Activated CD8-positive, alpha-beta T cell treated with anti-CD3 and anti-CD28 coated beads, Interleukin-2, amount 10 ng/mL, durations not matched to agents 7 days and 5 days (primary cell): ENCODE data around the gene DERL3. TPM values are rescaled to one million over a fixed set of nuclear protein-coding genes. Genes with fewer than 3 reads are reported as not detected.

Experiments used
- ATAC-seq: fragments of 150-1000 bp; cut with Tn5 transposase; one replicate; pipeline ENCODE4 v1.10.0; 2021; ENCODE audit warnings: moderate library complexity
- CTCF ChIA-PET: fragments of 350-600 bp; sonication (Branson Sonifier 250); formaldehyde crosslinking; loops from one replicate; lab custom pipeline; 2021; ENCODE audit warnings: antibody characterized with exemption; lab: Charles Lee
- POLR2A ChIA-PET: fragments of 350-600 bp; sonication (Branson Sonifier 250); formaldehyde crosslinking; loops from one replicate; lab custom pipeline; 2021; ENCODE audit warnings: antibody characterized with exemption; lab: Charles Lee
- DNase-seq: peaks from one replicate; pipeline ENCODE4 v3.0.0-alpha.2; 2020
- H3K27ac Mint-ChIP-seq: one replicate; pipeline ENCODE4 v1.8.0; 2021; ENCODE audit warnings: mild to moderate bottlenecking, mixed read lengths
- H3K27me3 Mint-ChIP-seq: one replicate; pipeline ENCODE4 v1.8.0; 2021; ENCODE audit warnings: low read depth, mixed read lengths
- H3K36me3 Mint-ChIP-seq: one replicate; pipeline ENCODE4 v1.8.0; 2021; ENCODE audit warnings: low read depth, mixed read lengths
- H3K4me1 Mint-ChIP-seq: one replicate; pipeline ENCODE4 v1.8.0; 2021; ENCODE audit warnings: low read depth, mixed read lengths
- H3K4me3 Mint-ChIP-seq: one replicate; pipeline ENCODE4 v1.8.0; 2021; ENCODE audit warnings: mild to moderate bottlenecking, mixed read lengths
- H3K9me3 Mint-ChIP-seq: one replicate; pipeline ENCODE4 v1.8.0; 2022; ENCODE audit warnings: mixed read lengths; ENCODE audit not compliant: insufficient read depth
- total RNA-seq, 2 experiments: library from RNA; stranded (reverse); gene quantifications; one replicate each; pipeline ENCODE4 v1.2.3, GENCODE V29; 2021

Gene DERL3
- total RNA-seq, 2 experiments from 2014 or later = 8.1 to 10.0 TPM

DNA sequence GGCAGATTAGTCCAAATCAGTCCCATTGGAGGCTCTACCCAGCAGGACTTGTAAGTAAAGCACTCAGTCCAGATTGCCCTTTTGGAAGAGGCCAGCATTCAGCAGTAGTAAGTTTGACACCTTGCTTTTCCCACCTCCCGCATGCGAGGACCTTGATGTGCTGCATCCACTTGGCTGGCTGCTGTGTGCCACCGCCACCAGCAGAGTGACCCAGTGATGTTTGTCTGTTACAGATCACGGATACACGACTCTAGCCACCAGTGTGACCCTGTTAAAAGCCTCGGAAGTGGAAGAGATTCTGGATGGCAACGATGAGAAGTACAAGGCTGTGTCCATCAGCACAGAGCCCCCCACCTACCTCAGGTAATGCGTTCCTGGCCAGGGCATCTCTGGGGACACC is 45.5 kb downstream of the DERL3 start:
- POLR2A ChIA-PET = no interaction called here
- CTCF ChIA-PET = interaction anchor here (1.3 kb wide), 1 partner anchor 22 kb away, joined by 3 read pairs; no protein-coding TSS in a partner anchor
- Mint-ChIP-seq H3K36me3 (peaks cover 59% of the 10 kb centered on the region), H3K4me1 (peaks cover 34% of the 10 kb centered on the region), H3K27ac (no peak overlapping the region), H3K9me3 (no peaks in the 10 kb centered on the region), H3K4me3 (no peak overlapping the region), H3K27me3 (no peaks in the 10 kb centered on the region)
- DNase-seq (no peak), ATAC-seq (no peak)

DNA sequence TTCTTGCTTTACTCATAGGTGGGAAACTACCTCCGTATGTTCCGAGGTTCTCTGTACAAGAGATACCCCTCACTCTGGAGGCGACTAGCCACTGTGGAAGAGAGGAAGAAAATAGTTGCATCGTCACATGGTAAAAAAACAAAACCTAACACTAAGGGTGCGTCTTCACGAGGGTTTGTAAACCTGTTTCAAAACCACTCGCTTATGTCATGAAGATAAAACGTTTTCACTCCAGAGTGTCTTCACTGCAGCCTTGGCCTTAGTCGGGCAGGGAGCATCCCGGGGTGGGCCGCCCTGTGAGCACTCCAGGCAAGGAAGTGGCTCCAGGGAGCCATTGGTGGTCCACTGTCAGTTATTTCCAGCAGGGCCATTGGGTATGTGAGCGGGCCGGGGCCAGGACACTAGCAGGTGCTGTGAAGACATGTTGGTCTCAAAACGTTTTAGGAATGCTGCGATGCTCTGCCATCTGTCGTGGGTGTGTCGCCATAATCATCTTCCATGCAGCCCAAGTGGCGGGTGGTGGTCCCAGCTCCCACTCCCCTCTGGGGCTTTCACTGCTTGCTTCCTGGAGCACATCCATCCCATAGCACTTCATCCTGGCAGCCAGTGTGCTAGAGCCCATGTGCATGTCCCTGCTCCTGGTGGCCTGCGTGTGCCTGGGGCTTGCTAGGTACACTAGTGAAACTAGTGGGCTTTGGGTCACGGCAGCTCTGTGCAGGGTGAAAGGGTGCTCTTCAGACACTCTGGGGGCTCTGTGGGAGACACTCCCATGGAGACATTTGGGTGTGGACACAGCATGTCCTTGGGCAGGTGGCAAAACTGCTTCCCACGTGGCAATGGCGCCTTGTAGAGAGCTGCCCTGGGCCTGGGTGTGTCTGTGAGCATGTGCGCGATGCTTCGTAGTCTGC is 46.8 kb downstream of the DERL3 start:
- CTCF ChIA-PET = interaction anchor here (1.3 kb wide), 1 partner anchor 21 kb away, joined by 3 read pairs; no protein-coding TSS in a partner anchor
- H3K27ac Mint-ChIP-seq = peak overlapping the region; percentile 39
- no peak for ATAC-seq

DNA sequence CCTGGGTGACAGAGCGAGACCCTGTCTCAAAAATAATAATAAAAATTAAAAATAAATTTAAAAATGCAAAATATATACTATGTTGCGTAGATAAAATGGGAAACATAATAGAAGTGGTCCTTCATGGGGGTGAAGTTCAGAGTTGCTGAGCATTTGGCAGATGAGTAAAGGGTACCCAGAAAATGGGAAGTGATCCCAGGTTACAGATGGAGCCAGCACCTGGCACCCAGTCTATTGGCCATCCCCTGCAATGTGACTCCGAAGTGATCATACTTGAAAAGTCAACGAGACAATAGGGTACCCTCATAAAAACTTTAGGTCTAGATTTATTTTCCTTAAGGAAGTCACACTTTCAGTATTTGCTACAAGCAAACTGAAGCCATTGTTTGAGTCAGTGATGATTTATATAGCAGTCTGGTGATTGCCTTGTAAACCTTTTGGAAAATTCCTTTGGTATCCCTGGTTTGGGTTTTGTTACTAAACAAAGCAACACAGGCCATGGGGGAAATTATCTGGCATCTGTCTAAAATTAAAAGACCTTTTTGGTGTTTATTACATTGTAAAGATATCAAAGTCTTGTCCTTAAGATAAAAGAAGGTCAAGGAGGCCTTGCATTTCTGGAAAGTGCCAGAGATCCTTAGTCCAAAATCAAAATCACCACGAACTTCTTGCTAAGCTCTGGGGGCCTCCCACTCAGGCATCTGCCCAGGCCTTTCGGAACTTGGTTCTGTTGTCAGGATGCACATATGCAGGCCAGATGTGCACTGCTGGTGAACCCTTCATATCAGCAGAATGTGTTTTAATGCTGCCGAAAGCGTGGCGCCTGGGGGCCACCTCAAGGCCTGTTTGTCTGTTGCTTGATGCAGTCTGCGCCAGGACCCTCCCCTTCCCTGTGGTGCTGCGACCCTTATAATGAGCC is 47.7 kb downstream of the DERL3 start:
- ChIA-PET POLR2A (no interaction called here), CTCF (no interaction called here)
- Mint-ChIP-seq H3K9me3 (no peaks in the 10 kb centered on the region), H3K36me3 (peaks cover 47% of the 10 kb centered on the region), H3K4me3 (no peak overlapping the region), H3K4me1 (peaks cover 48% of the 10 kb centered on the region), H3K27ac (no peak overlapping the region), H3K27me3 (no peaks in the 10 kb centered on the region)
- DNase-seq = no peak
- ATAC-seq = no peak

More for the DNA sequence above, 46.8 kb downstream of the DERL3 start:
- H3K36me3 Mint-ChIP-seq = peaks cover 54% of the 10 kb centered on the region
- H3K9me3 Mint-ChIP-seq = no peaks in the 10 kb centered on the region
- no peak for DNase-seq
- H3K27me3 Mint-ChIP-seq = no peaks in the 10 kb centered on the region
- POLR2A ChIA-PET = no interaction called here
- peaks cover 42% of the 10 kb centered on the region for H3K4me1 Mint-ChIP-seq
- no peak overlapping the region for H3K4me3 Mint-ChIP-seq

DNA sequence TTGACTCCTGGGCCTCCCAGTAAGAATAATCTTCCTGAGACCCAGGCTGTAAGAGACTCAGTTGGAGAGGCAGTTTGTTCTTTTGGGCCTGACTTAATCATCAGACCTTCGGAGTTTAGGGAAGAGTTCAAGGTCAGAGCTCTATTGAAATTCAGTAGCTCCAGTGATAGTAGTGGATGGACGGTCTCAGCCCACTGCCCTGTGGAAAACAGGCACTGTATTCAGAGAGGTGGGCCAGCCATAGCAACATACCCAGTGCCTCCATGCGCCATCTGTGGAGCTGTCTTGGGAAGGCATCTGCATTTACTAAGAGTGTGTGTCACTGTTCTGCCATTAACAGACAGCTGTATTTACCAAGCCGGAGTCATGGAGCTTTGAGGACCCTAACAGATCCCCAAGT is 49.2 kb downstream of the DERL3 start:
- no peak overlapping the region for H3K4me3 Mint-ChIP-seq
- DNase-seq = no peak
- H3K27me3 Mint-ChIP-seq = no peaks in the 10 kb centered on the region
- no peaks in the 10 kb centered on the region for H3K9me3 Mint-ChIP-seq
- H3K4me1 Mint-ChIP-seq = peaks cover 55% of the 10 kb centered on the region
- no peak overlapping the region for H3K27ac Mint-ChIP-seq
- peaks cover 39% of the 10 kb centered on the region for H3K36me3 Mint-ChIP-seq
- CTCF ChIA-PET = interaction anchor here (1.0 to 1.3 kb wide), 3 partner anchors 17 to 105 kb away, joined by 3 read pairs; partner anchors contain the start of genes MIF and MMP11
- ATAC-seq = no peak
- POLR2A ChIA-PET = no interaction called here

DNA sequence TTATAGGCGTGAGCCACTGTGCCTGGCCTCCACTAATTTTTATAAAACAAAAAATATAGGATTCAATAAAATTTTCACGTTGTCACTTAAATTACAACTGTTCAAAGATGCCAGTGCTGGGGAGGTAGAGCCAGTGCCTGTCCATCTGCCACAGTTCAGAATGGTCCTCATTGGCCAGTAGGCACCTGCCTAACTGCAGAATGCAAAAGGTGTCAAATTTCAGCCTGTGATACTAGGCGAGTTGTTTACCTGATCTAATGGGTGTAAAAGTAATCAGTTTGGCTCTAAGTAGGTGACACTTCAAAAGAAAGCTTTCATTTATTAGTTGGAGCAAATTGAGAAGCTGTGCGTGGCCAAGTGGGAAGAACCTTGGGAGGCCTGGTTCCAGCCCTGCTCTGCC is 49.7 kb downstream of the DERL3 start:
- DNase-seq (no peak), ATAC-seq (no peak)
- peaks cover 35% of the 10 kb centered on the region for H3K36me3 Mint-ChIP-seq
- H3K27me3 Mint-ChIP-seq = no peaks in the 10 kb centered on the region
- ChIA-PET CTCF (interaction anchor here (1.0 to 2.1 kb wide), 4 partner anchors 17 to 105 kb away, joined by 3 to 8 read pairs (median 3); partner anchors contain the start of genes MIF and MMP11), POLR2A (interaction anchor here (2.5 kb wide), 1 partner anchor 31 kb away, joined by 12 read pairs; no protein-coding TSS in a partner anchor)
- H3K9me3 Mint-ChIP-seq = no peaks in the 10 kb centered on the region
- H3K4me1 Mint-ChIP-seq = peaks cover 60% of the 10 kb centered on the region
- H3K27ac Mint-ChIP-seq = no peak overlapping the region
- H3K4me3 Mint-ChIP-seq = peak overlapping the region; percentile 91

DNA sequence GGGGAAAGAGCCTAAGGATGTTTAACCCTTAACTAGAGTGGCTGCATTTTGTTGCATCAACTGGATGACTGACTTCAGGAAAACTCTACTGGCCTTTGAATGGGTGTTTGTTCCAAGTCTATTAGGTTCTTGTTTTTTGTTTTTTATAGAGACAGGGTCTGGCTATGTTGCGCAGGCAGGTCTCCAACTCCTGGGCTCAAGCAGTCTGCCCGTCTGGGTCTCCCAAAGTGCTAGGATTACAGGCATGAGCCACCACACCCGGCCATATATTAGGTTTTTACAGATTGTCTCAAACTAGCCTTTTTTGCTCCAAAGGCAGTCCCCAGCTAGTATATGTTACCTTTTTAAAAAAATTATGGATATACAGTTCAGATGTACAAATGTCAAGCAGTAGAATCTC is 50.9 kb downstream of the DERL3 start:
- no peaks in the 10 kb centered on the region for H3K27me3 Mint-ChIP-seq
- H3K4me3 Mint-ChIP-seq = peak overlapping the region; percentile 91
- POLR2A ChIA-PET = interaction anchor here (0.6 to 2.5 kb wide), 5 partner anchors 25 to 60 kb away, joined by 3 to 12 read pairs (median 4); partner anchors contain the start of genes C22orf15 and ZNF70
- H3K4me1 Mint-ChIP-seq = peaks cover 65% of the 10 kb centered on the region
- H3K36me3 Mint-ChIP-seq = peaks cover 27% of the 10 kb centered on the region
- peak overlapping the region; percentile 96 for H3K27ac Mint-ChIP-seq
- no peak for DNase-seq
- no peaks in the 10 kb centered on the region for H3K9me3 Mint-ChIP-seq
- CTCF ChIA-PET = interaction anchor here (1.2 to 2.1 kb wide), 3 partner anchors 12 to 62 kb away, joined by 4 to 8 read pairs (median 5); no protein-coding TSS in a partner anchor
- ATAC-seq = no peak

DNA sequence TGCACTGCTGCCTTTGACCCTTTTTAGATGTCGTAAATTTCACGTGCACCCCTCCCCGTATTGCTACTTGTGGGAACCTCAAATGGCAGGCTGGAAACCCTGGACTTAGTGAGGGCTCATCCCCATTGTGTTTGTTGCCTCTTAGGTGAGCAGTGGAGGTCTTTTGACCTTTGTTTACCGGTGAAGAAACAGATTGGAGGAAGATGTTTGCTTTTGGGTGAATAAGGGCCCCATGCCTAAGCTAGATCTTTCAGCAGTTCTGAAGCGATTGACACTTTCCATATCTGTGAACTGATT is 51.3 kb downstream of the DERL3 start:
- H3K27ac Mint-ChIP-seq = peak overlapping the region; percentile 96
- ATAC-seq (no peak), DNase-seq (no peak)
- H3K4me3 Mint-ChIP-seq = peak overlapping the region; percentile 91
- ChIA-PET POLR2A (interaction anchor here (0.6 to 2.9 kb wide), 9 partner anchors 13 to 59 kb away, joined by 3 to 18 read pairs (median 5); partner anchors contain the start of genes C22orf15, CHCHD10 and ZNF70), CTCF (interaction anchor here (1.0 to 2.1 kb wide), 5 partner anchors 12 to 64 kb away, joined by 3 to 8 read pairs (median 5); no protein-coding TSS in a partner anchor)
- no peaks in the 10 kb centered on the region for H3K27me3 Mint-ChIP-seq
- H3K4me1 Mint-ChIP-seq = peaks cover 62% of the 10 kb centered on the region
- peaks cover 23% of the 10 kb centered on the region for H3K36me3 Mint-ChIP-seq
- H3K9me3 Mint-ChIP-seq = no peaks in the 10 kb centered on the region

DNA sequence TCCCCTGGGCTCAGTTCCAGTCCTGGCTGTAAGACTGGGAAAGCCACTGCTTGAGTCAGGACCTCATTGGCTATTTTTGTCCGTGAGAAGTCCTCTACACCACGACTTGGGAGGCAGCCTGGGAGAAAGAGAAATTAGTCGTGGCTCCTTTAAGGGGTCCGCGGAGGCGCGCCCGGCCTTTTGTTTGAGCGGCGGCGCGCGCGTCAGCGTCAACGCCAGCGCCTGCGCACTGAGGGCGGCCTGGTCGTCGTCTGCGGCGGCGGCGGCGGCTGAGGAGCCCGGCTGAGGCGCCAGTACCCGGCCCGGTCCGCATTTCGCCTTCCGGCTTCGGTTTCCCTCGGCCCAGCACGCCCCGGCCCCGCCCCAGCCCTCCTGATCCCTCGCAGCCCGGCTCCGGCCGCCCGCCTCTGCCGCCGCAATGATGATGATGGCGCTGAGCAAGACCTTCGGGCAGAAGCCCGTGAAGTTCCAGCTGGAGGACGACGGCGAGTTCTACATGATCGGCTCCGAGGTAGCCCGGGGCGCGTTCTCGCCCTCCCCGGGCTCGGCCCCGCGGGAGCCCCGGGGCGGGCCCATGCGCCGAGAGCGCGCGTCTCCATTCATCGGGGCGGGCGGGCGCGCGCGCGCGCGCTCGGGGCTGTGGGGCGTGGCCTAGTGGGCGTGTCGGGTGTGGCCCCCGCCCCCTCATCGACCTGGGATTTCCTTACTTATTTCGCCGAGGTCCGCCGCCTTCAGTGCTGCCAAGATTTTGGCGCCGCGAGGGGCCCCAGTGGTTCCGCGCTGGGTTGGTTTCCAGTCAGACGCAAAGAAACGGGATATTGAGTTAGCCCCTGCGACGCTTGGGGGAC is 51.8 kb downstream of the DERL3 start, which contains the start of gene SMARCB1:
SMARCB1 (plus strand) TSS at position 215 of the 848 bp plus-strand sequence; CDS start at position 419, 204 bp downstream.
- Mint-ChIP-seq H3K9me3 (no peaks in the 10 kb centered on the region), H3K4me3 (peak within 1 kb of the TSS; percentile 91), H3K27ac (peak within 1 kb of the TSS; percentile 96), H3K4me1 (peaks cover 56% of the 10 kb centered on the region), H3K27me3 (no peaks in the 10 kb centered on the region), H3K36me3 (peaks cover 18% of the 10 kb centered on the region)
- DNase-seq (peak; percentile 89), ATAC-seq (peak; percentile 80)
- CTCF ChIA-PET = interaction anchor here (1.0 to 2.1 kb wide), 7 partner anchors 12 to 65 kb away, joined by 3 to 8 read pairs (median 6); partner anchors contain the start of gene CHCHD10
- POLR2A ChIA-PET = interaction anchor here (1.0 to 2.9 kb wide), 8 partner anchors 12 to 107 kb away, joined by 3 to 18 read pairs (median 5); partner anchors contain the start of genes CHCHD10, MIF and ZNF70

DNA sequence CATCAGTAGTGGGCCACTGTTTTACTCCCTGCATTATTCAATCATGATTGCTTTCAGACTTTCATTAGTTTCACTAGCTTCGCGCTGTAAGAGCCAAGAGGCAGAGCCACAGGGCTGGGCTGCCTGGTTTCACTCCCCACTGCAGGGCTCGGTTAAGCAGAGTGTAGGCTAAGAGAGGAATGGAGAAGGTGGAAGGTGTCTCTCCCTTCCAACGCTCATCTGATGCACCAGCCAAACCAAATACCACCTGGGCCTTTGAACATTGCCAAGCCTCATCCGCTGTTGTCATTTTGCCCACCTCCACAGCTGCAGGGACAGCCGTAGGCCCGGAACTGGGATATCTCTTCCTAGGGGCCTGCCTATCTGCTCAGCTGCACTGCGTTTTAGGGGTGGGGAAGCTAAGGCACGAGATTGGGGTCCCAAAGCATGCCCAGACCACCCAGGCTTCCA is 52.5 kb downstream of the DERL3 start:
- ChIA-PET CTCF (interaction anchor here (1.1 to 1.8 kb wide), 5 partner anchors 16 to 71 kb away, joined by 4 to 8 read pairs (median 6); partner anchors contain the start of genes CHCHD10 and SLC2A11), POLR2A (interaction anchor here (0.9 to 2.9 kb wide), 8 partner anchors 11 to 225 kb away, joined by 3 to 18 read pairs (median 4); partner anchors contain the start of genes CABIN1, CHCHD10, MIF and SLC2A11)
- Mint-ChIP-seq H3K36me3 (peaks cover 14% of the 10 kb centered on the region), H3K4me1 (peaks cover 52% of the 10 kb centered on the region), H3K27ac (peak overlapping the region; percentile 96), H3K9me3 (no peaks in the 10 kb centered on the region), H3K4me3 (peak overlapping the region; percentile 91), H3K27me3 (no peaks in the 10 kb centered on the region)
- ATAC-seq (peak; percentile 20), DNase-seq (peak; percentile 52)
